GM21529 (cell line): ENCODE measurements around the gene CHMP1A.
"Not testable (repeated sequence)": the region's sequence is repeated elsewhere in the genome, so short reads cannot be mapped to it uniquely, and the experiment has no call there.

ENCODE experiments used
- ATAC-seq: cut with Tn5 transposase; IDR thresholded peaks from one replicate; pipeline ENCODE4 v1.9.1; 2021; ENCODE audit not compliant: unreplicated experiment

The CHMP1A gene

DNA sequence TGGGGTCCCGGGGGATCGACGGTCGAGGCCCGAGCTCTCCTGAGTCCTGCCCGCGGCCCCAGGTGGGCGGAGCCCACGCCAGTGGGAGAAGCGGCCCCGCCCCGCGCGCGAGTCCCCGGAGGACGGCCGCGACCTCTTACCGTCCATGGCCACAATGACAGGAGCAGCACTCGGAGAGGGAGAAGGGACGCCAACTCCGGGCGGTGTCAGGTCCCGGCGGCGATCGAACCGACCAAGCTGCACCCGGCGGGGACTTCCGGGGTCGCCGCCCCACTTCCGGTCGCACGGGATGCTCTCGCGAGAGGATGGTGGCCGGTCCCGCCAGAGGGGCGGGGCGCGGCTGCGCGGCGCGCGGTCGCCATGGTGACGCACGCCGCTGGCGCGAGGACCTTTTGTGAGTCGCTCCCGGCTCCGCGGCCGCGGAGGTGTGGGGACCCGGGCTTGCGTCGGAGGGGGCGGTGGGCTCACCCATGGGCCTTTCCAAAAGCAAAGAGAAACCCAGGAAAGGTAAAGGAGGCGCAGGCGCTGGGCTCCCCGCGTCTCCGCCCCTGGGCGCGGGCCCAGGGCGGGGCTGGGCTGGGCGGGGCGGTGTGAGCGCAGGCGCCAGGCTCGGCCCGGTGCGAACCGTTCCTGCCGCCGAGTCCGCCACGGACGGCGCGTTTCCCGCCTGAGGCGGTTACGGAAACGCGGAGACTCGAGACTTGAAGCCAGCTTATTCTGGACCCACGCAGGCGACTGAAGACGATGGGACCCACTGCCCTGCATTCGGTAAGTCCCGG, at the start of gene CHMP1A, which contains the start of gene SPATA33:
Gene CHMP1A, minus strand, starts transcription at position 267 of the 779 bp plus-strand sequence. Its CDS starts 120 bp downstream, at position 147.
Gene SPATA33, plus strand, starts transcription at position 395 of the 779 bp plus-strand sequence. Its CDS starts 76 bp downstream, at position 471.
- peak; percentile 88 for ATAC-seq

DNA sequence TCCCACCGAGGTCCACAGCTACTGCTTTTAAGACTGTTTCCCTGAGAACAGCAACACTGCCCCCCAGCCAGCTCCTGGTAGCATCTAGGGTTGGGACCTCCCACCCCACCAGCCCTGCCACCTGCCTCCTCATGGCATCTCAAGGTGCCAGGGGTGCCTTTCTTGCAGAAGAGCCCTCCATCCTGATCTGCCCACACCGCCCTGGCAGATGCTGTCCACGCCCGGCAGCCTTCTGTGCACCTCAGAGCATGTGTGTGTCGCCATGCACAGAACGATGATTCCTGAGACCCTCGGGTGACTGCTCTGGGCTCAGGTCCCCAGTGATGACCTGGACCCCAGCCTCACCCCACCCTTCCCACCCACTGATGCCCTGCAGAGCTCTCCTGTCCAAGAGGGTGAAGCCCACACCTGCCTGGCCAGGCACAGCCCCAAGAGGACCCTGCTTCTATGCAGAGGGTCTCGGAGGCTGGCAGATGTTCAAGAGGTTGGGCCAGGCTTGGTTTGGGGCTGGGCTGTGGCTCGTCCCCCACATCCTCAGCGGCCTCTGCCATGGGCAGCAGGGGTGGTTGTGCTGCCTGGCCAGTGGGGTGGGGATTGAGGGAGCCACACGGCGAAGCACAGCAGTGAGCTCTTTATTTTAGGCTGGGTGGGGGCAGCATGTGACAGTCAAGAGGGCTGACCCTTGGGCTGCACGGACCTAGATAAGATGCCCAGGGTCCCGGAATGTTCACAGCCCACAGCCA, 49.2 kb upstream of the CHMP1A start:
- no peak for ATAC-seq

DNA sequence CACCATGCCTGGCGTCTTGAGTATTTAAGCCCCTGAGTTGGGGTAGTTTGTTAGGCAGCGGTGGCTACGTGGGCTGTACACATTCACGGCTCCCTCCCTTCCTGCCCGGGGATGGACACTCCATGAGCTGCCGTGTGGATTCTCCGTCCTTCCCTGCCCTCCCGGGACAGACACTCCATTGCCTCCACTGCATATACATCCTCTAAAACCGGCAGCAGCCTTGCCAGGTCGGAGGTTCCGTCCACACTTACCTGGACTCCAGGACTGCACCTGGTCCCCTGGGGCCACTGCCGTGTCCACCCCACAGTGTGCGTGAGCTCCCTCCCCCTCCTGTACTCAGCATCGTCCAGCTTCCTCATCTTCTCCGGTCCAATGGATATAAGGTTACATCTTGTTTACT, 47.5 kb upstream of the CHMP1A start:
- no peak for ATAC-seq

DNA sequence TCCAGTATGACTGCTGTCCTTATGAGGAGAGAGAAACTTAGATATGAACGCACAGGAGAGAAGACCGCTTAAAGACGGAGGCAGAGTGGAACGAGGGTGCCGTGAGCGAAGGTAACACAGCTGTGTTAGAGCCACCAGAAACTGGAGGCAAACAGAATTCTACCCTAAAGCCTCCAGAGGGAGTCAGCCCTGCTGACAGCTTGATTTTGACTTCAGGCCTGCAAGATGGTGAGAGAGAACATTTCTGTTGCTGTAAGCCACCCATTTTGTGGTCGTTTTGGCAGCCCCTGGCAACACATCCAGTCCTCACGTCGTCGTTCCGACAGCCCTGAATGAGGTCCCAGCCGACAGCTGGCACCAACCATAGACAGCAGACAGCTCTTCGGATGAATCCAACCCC, 46.8 kb upstream of the CHMP1A start:
- no peak for ATAC-seq

DNA sequence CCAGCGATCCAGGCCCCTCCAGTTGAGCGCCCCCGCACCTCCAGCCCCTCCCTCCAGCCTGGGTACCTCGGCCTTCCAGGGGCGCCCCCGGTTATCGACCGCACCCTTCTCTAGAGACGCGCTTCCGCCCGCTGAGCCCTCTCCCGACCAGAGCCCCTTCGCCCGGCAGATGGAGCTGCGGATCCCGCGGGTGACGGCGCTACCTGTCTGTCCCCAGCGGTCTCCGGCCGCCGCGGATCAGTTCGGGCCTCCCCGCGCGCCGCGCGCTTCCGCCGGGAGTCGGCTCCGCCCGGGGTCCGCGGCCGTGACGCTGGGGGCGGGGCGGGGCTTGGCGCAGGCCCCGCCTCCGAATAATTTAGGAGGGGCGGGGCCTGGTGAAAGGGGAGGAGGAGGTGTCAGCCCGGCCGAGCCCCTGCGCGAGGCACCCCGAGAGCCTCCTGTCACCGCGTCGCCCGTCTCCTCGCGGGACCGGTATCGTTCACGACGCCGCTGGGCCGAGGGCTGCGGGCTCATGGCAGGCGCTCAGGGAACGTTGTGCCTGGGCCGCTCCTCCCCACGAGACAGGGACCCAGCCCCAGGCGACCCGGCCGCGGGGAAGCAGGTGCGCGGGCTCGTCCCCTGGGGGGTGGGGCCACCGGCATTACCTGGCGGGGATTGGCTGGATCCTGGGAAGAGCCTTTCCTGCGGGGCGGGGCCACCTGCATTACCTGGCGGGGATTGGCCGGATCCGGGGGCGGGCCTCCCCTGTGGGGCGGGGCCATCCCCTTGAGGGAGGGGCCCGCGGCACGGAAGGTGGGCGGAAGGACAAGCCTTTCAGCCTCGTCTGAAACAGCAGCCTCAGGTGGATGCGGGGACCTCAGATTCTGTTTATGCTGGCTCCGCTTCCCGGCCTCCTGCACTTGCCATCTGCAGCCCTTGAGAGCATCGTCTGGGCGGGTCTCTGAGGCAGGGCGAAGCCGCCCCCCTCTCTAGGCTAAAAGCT, 44.2 kb upstream of the CHMP1A start, which contains the start of gene SPATA2L:
Gene SPATA2L, minus strand, starts transcription at position 281 of the 982 bp plus-strand sequence. CDS start 473 bp downstream, outside the sequence.
- peak; percentile 65 for ATAC-seq

DNA sequence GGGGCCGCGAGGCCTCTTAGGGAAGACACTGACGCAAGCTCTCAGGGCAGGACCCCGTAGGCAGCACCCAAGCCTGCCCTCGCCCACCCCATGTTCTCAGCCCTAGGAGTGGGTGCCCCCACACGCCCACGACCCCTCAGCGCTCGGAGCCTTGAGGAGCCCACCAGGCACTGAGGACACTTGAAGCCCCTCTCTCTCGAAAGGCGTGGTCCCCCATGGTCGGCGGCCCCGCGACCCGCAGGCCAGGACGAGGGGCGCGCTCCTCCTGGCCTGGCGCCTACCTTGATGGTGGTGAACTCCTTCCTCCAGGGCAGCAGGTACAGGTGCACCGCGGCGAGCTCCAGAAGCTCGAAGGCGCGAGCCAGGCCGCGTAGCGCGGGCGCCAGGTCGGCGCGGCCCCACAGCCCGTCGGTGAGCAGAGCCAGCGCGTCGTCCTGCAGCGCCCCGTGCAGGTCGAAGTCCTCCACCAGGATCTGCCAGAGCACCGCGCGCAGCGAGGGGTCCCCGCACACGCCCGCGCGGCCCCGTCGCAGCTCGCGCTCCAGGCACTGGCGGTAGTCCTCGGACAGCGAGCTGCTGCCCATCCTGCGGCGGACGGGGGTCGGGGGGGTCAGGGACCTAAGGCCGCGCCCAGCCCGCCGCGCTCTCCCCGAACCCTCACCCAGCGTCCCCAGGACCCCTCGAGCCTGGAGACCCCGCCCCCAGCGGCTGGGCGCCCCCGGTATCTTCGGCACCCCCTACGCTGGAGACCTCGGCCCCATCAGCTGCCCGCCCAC, 43.3 kb upstream of the CHMP1A start:
- no peak for ATAC-seq

DNA sequence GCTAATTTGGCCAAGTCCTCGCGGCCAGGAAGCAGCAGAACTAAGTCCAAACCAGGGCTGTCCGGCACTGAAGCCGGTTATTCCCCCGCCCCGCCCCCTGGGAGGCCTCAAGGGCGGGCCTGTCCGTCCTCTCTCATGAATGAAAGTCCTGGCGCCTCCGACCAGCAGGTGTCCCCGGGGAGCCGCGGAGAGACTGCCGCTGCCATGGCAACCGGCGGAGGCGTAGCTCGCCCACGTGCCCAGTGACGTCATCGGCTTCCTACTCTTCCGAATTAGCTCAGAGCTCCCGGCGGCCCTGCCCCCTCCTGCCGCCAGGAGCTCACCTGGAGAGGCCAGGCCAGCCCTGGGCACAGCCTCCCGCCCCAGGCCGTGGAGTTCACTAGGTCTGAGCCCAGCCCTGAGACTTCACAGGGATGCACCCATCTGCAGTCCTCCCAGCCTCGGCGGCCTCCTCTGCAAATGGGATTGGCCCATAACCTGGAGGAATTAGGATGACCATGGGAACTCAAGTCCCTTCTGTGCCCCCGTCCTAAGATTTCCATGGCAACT, 42.7 kb upstream of the CHMP1A start:
- ATAC-seq = peak; percentile 49

DNA sequence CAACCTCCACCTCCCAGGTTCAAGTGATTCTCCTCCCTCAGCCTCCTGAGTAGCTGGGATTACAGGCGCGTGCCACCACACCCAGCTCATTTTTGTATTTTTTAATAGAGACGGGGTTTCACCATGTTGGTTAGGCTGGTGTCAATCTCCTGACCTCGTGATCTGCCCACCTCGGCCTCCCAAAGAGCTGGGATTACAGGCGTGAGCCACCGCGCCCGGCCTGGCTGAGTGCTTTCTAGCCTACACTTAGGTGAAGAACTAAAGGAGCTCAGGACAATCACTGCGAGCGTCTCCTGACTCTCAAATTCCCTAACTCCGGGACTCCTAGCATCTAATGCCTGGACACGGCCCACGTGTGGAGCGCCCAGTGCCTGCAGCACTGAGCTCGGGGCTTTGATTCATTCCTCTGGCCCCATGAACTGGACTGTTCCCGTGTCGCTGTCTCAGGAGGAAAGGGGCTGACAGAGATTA, 42.2 kb upstream of the CHMP1A start:
- not testable (repeated sequence) for ATAC-seq

DNA sequence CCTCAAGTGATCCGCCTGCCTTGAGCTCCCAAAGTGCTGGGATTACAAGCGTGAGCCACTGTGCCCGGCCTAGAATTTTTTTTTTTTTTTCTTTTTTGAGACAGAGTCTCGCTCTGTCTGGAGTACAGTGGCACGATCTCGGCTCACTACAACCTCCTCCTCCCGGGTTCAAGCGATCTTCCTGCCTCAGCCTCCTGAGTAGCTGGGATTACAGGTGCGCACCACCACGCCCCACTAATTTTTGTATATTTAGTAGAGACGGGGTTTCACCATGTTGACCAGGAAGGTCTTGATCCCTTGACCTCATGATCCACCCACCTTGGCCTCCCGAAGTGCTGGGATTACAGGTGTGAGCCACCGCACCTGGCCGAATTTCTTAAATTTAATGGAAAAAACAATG, 41.2 kb upstream of the CHMP1A start:
- ATAC-seq = not testable (repeated sequence)

DNA sequence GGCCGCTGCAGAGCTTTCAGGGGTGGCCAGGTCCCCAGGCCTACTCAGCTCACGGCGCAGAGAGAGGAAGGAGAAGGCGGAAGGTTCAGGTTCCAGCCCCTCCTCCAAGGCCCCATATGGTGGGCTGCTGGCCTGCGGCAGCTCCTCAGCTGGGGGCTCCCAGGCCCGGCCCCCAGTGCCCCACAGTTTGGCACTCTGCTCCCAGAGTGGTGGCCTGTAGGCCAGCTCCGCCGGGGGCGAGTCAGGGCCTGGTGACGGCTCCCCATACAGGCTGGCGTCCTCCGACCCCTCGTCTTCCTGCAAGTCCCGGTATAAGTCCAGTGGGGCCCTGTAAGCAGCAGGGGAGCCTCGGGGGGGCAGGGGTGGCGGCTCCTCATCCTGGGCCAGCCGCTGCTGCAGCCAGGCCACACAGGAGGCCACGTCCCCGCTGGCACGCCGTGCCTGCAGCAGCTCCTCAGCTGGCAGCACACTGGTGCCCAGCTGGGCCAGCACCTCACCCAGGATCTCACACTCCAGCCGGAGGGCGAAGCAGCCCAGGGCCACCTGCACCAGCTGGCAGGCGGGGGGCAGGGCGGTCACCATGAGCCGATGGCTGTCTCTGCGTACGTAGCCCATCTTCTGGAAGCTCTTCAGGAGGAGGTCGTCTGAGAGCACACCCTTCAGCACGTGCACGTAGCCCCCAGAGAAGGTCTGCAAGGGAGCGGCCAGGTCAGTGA, 40.3 kb upstream of the CHMP1A start:
- no peak for ATAC-seq

DNA sequence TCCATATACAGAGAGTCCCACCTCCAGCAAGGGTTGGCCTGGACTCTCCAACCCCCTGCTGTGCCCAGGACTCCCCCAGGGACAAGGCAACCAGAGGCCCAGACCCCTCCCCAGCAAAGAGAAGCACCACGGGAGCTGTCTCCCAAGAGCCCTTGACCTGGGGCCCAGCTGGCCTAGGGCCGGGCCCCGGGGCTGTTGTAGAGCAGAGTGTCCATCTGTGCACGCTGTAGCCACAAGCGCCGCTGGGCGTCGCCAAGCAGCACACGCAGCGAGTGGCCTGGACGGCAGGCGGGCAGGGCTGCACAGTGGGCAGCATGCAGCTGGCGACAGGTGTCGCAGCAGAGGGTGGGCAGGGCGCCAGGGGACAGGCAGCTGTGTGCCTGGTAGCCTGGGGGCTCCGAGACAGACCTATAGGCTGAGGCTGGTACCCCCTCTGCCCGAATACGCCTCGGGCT, 39.7 kb upstream of the CHMP1A start:
- ATAC-seq = no peak

DNA sequence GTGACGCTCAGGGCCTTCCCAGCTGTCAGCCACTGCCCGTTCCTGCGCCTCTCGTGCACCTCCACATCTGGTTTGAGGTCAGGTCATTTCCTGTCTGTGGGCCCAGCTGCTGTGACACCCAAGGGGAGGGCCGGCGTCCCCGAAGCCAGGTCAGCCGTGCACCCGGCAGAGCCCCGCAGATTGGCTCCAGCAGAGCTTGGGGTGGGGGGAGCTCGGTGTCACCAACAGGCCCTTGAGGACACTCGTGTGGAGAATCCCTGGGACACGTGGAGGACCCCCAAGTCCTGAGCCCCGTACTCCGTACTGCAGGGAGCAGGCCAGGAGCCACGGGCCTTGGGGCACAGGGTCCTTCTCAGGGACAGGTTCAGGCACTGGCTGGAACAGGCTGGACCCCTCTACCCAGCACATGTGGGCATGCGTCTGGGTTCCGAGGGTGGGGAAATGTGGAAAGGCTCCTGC, 39.2 kb upstream of the CHMP1A start:
- ATAC-seq = no peak

DNA sequence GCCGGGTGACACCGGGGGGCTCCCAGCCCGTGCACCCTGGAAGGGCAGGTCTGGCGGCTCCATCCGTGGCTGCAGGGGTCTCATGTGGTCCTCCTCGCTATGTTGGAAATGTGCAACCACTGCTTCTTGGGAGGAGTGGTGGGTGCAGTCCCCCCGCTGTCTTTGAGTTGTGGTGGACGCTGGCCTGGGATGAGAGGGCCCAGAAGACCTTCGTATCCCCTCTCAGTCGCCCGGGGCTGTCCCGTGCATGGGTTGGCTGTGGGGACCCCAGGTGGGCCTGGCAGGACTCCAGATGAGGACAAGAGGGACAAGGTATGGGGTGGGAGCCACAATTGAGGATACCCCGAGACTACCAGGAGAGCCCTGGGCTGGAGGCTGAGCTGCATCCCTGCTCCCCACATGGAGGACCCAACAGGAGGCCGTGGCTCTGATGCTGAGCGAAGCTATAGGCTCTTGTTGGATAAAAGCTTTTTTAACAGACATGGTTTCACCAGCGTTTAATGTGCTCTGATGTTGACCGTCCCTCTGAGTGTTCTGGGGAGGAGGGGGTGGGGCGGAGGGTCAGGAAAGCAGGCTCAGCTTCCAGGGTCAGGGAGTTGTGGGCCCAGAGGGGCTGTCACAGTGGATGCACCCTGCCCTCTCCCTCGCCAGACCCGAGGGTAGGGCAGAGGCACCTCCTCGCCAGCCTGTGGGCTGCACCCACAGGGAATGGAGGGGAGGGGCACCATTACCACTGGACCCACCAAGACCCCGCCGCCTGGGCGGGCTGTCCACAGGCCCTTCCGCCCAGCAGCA, 38.6 kb upstream of the CHMP1A start:
- ATAC-seq = no peak

DNA sequence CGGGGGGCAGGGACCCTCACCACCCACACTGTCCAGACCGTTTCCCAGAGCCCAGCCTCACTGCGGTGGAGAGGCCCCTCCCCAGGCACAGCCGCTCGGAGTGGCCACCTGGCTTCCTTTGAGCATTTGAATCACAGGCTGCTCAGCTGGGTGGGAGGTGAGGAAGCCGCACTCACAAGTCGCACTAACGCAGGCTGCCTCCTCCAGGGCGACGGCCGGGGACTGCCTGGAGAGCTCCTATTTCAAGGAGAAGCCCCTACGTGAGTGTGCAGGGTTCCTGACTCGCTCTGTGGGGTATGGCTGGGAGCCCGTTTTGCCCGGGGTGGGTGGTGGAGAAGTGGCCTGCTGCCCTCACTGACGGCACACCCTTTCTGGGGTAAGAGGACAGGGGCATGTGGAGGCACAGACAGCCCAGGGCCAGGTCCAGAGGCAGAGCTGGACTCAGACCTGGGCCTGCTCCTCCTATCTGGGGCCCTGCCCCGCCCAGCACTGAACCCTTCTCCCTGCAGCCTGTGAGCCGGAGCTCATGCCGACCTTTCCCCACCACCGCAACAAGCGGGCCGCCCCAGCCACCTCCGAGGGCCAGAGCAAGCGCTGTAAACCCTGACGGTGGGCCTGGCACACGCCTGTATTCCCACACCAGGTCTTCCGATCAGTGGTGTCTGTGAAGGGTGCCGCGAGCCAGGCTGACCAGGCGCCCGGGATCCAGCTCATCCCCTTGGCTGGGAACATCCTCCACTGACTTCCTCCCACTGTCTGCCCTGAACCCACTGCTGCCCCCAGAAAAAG, 37.8 kb upstream of the CHMP1A start:
- no peak for ATAC-seq

DNA sequence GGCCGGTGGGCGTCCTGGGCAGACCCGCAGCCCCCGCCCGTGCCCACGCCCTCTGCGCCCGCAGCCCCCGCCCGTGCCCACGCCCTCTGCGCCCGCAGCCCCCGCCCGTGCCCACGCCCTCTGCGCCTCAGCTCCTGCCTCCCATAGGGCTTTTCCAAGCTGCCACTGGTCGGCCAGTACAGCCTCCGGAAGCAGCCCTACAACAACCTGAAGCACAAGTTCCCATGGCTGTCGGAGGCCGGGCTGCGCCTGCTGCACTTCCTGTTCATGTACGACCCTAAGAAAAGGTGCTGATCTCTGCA, 37.2 kb upstream of the CHMP1A start:
- ATAC-seq = not testable (repeated sequence)

DNA sequence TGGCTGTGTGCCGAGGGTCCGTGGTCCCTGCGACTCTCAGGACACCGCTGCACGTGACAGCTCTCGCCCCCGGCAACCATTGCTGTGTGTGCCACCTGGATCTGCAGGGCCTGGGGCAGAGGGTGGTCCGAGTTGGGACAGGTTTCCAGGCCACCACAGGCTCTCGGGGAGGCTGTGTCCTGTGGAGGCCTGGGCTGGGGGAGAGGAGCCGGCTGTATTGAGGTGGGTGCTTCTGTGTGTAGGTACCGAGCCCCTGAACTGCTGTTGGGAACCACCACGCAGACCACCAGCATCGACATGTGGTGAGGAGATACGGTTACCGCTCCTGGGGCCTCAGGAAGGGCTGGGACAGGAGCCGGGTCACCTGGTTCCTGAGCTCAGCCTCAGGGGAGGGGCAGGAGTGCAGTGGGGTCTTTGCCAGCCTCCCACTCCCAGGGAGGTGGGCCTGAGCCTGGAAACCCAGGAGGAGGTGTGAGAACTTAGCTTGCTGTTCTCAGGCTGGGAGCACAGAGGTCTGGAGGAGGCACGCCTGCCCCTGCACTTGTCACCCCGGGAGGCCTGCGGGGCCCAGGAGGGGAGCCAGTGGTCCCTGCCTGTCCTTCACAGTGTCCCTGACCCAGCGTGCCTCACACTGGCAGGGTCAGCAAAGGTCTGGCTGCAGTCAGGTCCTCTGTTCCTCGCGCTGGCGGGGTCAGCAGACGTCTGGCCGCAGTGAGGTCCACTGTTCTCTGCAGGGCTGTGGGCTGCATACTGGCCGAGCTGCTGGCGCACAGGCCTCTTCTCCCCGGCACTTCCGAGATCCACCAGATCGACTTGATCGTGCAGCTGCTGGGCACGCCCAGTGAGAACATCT, 36.6 kb upstream of the CHMP1A start:
- no peak for ATAC-seq
